ENCODE measurements around the gene NBAS. TPM values are rescaled to one million over a fixed set of nuclear protein-coding genes. Genes with fewer than 3 reads are reported as not detected.

Gene NBAS
- total RNA-seq, 2 experiments from 2014 or later = 24.3 to 25.5 TPM

DNA sequence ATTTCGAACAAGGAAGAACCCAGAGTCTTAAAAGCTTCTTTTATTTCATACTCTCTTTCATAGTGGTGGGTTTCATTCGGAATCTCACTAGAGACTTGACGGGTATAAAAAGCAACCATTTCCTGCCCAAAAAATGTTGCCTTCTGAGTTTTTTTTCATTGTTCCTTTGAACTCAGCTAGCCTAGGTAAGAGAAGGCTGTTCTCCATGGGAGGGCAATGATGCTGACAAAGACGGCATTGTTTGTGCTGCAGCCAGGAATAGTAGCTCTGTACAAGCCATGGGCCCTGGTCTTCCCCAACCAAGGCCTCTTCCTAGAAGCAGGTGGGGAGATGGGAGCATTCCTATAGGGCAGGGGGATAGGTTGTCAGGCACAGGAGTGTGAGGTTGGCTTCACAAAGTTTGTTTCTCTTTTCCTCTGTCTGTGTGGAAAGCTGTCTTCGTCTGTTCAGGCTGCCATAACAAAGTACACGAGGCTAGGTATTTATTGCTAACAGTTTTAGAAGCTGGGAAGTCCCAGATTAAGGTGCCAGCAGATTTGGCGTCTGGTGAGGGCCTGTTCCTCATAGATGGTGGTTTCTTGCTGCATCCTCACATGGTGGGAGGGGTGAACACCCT, 405.1 kb downstream of the NBAS start:
- Histone ChIP-seq H3K9me3 (ENCODE audit: control insufficient read depth in 1 of 2, insufficient read depth in 1 of 2, low read length in 2 of 2) (no peaks in the 10 kb centered on the region), H3K4me3 (ENCODE audit: low read length) (no peak overlapping the region), H3K4me1 (ENCODE audit: insufficient read depth, low read length) (no peaks in the 10 kb centered on the region), H3K27ac (ENCODE audit: low read depth in 1 of 2, low read length in 2 of 2) (no peak overlapping the region), H3K27me3 (ENCODE audit: control insufficient read depth in 1 of 2, insufficient read depth in 2 of 2, low read length in 2 of 2) (no peaks in the 10 kb centered on the region), H3K36me3 (ENCODE audit: insufficient read depth, low read length) (no peaks in the 10 kb centered on the region)
- Mint-ChIP-seq H3K4me3 (no peak overlapping the region), H3K4me1 (ENCODE audit: low read depth) (peaks cover 12% of the 10 kb centered on the region), H3K27ac (peak overlapping the region; percentile 64), H3K9me3 (no peaks in the 10 kb centered on the region), H3K27me3 (no peaks in the 10 kb centered on the region), H3K36me3 (ENCODE audit: low read depth) (no peaks in the 10 kb centered on the region)
- POLR2A ChIA-PET = no interaction called here
- CTCF ChIA-PET = no interaction called here
- intact Hi-C loops (cut with DNase I, micrococcal nuclease) = no loop called here
- peak; percentile 51 for ATAC-seq (ENCODE audit: poor library complexity)
- TF ChIP-seq, protein P1, sequence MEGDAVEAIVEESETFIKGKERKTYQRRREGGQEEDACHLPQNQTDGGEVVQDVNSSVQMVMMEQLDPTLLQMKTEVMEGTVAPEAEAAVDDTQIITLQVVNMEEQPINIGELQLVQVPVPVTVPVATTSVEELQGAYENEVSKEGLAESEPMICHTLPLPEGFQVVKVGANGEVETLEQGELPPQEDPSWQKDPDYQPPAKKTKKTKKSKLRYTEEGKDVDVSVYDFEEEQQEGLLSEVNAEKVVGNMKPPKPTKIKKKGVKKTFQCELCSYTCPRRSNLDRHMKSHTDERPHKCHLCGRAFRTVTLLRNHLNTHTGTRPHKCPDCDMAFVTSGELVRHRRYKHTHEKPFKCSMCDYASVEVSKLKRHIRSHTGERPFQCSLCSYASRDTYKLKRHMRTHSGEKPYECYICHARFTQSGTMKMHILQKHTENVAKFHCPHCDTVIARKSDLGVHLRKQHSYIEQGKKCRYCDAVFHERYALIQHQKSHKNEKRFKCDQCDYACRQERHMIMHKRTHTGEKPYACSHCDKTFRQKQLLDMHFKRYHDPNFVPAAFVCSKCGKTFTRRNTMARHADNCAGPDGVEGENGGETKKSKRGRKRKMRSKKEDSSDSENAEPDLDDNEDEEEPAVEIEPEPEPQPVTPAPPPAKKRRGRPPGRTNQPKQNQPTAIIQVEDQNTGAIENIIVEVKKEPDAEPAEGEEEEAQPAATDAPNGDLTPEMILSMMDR (IDR thresholded peaks at IDR 0.05) = no peak
- DNase-seq = no peak

DNA sequence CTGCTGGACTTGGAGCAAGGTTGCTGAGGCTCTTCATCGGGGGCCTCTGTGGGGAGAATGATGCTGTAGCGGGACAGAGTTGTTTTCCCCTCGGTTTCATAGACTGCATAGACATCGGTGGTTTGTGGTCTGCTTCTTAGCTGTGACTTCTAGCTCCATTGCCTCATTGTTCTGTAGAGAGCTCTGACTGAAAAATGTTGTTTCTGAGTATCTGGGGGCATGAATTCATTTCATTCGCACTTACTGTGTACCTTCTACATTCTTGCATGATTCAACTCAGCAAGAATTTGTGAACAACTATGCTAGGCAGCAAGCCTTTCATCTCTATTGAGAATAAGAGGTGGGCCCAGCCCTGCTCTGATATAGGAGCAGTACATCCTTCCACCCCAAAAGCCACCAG, 406.8 kb downstream of the NBAS start:
- peaks cover 12% of the 10 kb centered on the region for H3K4me1 Mint-ChIP-seq (ENCODE audit: low read depth)
- no peaks in the 10 kb centered on the region for H3K27me3 ChIP-seq (ENCODE audit: control insufficient read depth in 1 of 2, insufficient read depth in 2 of 2, low read length in 2 of 2)
- no peaks in the 10 kb centered on the region for H3K36me3 ChIP-seq (ENCODE audit: insufficient read depth, low read length)
- ChIA-PET POLR2A (no interaction called here), CTCF (no interaction called here)
- no peak overlapping the region for H3K27ac ChIP-seq (ENCODE audit: low read depth in 1 of 2, low read length in 2 of 2)
- TF ChIP-seq, protein P1 (IDR thresholded peaks at IDR 0.05) = no peak
- H3K27ac Mint-ChIP-seq = no peak overlapping the region
- H3K4me3 Mint-ChIP-seq = no peak overlapping the region
- no peak for DNase-seq
- H3K4me3 ChIP-seq (ENCODE audit: low read length) = no peak overlapping the region
- no peaks in the 10 kb centered on the region for H3K9me3 Mint-ChIP-seq
- intact Hi-C loops (cut with DNase I, micrococcal nuclease) = no loop called here
- no peaks in the 10 kb centered on the region for H3K4me1 ChIP-seq (ENCODE audit: insufficient read depth, low read length)
- H3K36me3 Mint-ChIP-seq (ENCODE audit: low read depth) = no peaks in the 10 kb centered on the region
- no peaks in the 10 kb centered on the region for H3K27me3 Mint-ChIP-seq
- no peak for ATAC-seq (ENCODE audit: poor library complexity)
- H3K9me3 ChIP-seq (ENCODE audit: control insufficient read depth in 1 of 2, insufficient read depth in 1 of 2, low read length in 2 of 2) = no peaks in the 10 kb centered on the region

GRCh38 chr2:15152382-15152781, 408.8 kb downstream of the NBAS start:
- POLR2A ChIA-PET = no interaction called here
- Mint-ChIP-seq H3K9me3 (no peaks in the 10 kb centered on the region), H3K4me1 (ENCODE audit: low read depth) (peaks cover 12% of the 10 kb centered on the region), H3K4me3 (no peak overlapping the region), H3K36me3 (ENCODE audit: low read depth) (no peaks in the 10 kb centered on the region), H3K27ac (no peak overlapping the region), H3K27me3 (no peaks in the 10 kb centered on the region)
- TF ChIP-seq, protein P1 (IDR thresholded peaks at IDR 0.05) = no peak
- no peaks in the 10 kb centered on the region for H3K4me1 ChIP-seq (ENCODE audit: insufficient read depth, low read length)
- H3K4me3 ChIP-seq (ENCODE audit: low read length) = no peak overlapping the region
- H3K27me3 ChIP-seq (ENCODE audit: control insufficient read depth in 1 of 2, insufficient read depth in 2 of 2, low read length in 2 of 2) = no peaks in the 10 kb centered on the region
- CTCF ChIA-PET = no interaction called here
- no peak overlapping the region for H3K27ac ChIP-seq (ENCODE audit: low read depth in 1 of 2, low read length in 2 of 2)
- ATAC-seq (ENCODE audit: poor library complexity) (no peak), DNase-seq (no peak)
- H3K9me3 ChIP-seq (ENCODE audit: control insufficient read depth in 1 of 2, insufficient read depth in 1 of 2, low read length in 2 of 2) = no peaks in the 10 kb centered on the region
- intact Hi-C loops (cut with DNase I, micrococcal nuclease) = no loop called here
- H3K36me3 ChIP-seq (ENCODE audit: insufficient read depth, low read length) = no peaks in the 10 kb centered on the region

Data from CD4-positive, alpha-beta T cell (primary cell).